GM21825 (cell line): Measurements from ENCODE around the gene TAS2R4.
"Not testable (repeated sequence)": the region's sequence is repeated elsewhere in the genome, so short reads cannot be mapped to it uniquely, and the experiment has no call there.

Experiments
- ATAC-seq: cut with Tn5 transposase; IDR thresholded peaks from one replicate; pipeline ENCODE4 v1.9.1; 2021; ENCODE audit warnings: mild to moderate bottlenecking, moderate library complexity; ENCODE audit not compliant: unreplicated experiment

TAS2R4 gene

GRCh38 chr7:141822432-141822831 lies 46.0 kb downstream of the TAS2R4 start:
- ATAC-seq, result not testable (repeated sequence)
